Left ventricle myocardium inferior (tissue), 1 donor: Measurements from ENCODE around the gene BTK. TPM values are rescaled to one million over a fixed set of nuclear protein-coding genes. Genes with fewer than 3 reads are reported as not detected.
A peak's percentile ranks its signal among the peaks of the same experiment; 100 is the strongest.

Source experiments
- DNase-seq: peaks from one replicate; pipeline ENCODE4 v3.0.0-alpha.2; 2020
- H3K27ac ChIP-seq: fragments of 200-600 bp; replicated peaks from 2 replicates; pipeline ENCODE4 v1.8.0; 2021
- H3K27me3 ChIP-seq: fragments of 200-600 bp; 2 replicates; pipeline ENCODE4 v1.8.0; 2021; ENCODE audit warnings: low read depth
- H3K36me3 ChIP-seq: fragments of 200-600 bp; 2 replicates; pipeline ENCODE4 v1.8.0; 2021
- H3K4me1 ChIP-seq: fragments of 200-600 bp; 2 replicates; pipeline ENCODE4 v1.8.0; 2021
- H3K4me3 ChIP-seq: fragments of 200-600 bp; 2 replicates; pipeline ENCODE4 v1.8.0; 2021; ENCODE audit warnings: mild to moderate bottlenecking, moderate library complexity
- H3K9me3 ChIP-seq: fragments of 200-600 bp; replicated peaks from 2 replicates; pipeline ENCODE4 v1.8.0; 2021
- intact Hi-C: fragments of 100-400 bp; cut with micrococcal nuclease; formaldehyde crosslinking; loops from one replicate; pipeline ENCODE4 v1.11.0; 2022
- long read RNA-seq: library from polyadenylated mRNA; unstranded; transcript quantifications from one replicate; pipeline ENCODE4 v2.0.0, GENCODE V29; 2021
- total RNA-seq: library from RNA; stranded (reverse); fragmentation: NEBNext Ultra II Directional; extraction: Animal tissue kit (Norgen Biotek cat#: 25700); gene quantifications from one replicate; pipeline ENCODE4 v1.2.1, GENCODE V29; 2021
- TF ChIP-seq, protein P1 (sequence below): fragments of 200-600 bp; IDR thresholded peaks from 2 replicates; pipeline ENCODE4 v1.8.0; 2021; ENCODE audit warnings: antibody characterized with exemption, mild to moderate bottlenecking, borderline replicate concordance
- donor health status: DM: no; HTN: yes; CAD: no; lungs with severe emphysema.

The BTK gene
- total RNA-seq = 1.3 TPM
- long read RNA-seq, partial matches to known transcripts = 0 of 3 reads
- long read RNA-seq, other reads (novel, unspliced or antisense) = 0 of 3 reads

DNA sequence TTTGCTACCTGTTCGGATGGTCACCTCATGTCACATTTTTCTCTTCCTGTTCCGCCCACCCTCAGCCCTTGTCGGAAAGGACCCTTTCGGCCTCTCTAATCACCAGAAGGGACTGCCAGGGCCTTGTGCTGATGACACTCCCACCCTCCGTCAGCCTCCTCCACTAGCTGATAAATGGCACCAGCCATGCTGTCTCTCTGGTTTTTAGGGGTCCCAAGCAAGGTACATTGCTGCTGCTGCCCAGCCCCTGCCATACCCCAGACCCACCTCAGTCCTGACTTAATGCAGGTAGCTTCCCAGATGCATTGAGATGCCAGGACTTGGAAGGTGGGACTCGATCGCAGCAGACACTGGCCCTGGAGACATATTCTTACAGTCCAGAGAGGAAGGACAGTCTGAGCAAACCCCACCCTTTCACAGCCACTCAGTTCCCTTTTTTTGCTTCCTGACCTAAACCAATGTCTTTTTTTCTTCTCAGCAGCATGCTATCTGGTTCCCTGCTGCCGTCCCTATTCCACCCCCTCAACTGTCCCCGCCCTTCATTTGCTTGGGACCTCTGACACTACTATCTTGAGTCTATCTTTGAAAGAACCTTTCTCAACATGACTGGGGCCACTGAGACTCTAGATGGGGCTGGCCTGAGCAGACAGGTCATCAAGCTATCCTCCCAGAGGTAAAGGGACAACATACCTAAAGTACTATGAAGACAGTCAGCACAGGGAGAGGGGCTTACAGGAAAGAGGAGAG, at the start of gene BTK:
Gene BTK, minus strand, starts transcription at position 397 of the 747 bp plus-strand sequence. CDS start 10,907 bp downstream, outside the sequence.
- DNase-seq = no peak
- H3K4me1 ChIP-seq = peaks cover 5% of the 10 kb centered on the region
- no peaks in the 10 kb centered on the region for H3K9me3 ChIP-seq
- no peaks in the 10 kb centered on the region for H3K27me3 ChIP-seq
- intact Hi-C loops = no loop called here
- H3K4me3 ChIP-seq = no peak within 1 kb of the TSS
- no peak within 1 kb of the TSS for H3K27ac ChIP-seq
- no peaks in the 10 kb centered on the region for H3K36me3 ChIP-seq
- TF ChIP-seq, protein P1, sequence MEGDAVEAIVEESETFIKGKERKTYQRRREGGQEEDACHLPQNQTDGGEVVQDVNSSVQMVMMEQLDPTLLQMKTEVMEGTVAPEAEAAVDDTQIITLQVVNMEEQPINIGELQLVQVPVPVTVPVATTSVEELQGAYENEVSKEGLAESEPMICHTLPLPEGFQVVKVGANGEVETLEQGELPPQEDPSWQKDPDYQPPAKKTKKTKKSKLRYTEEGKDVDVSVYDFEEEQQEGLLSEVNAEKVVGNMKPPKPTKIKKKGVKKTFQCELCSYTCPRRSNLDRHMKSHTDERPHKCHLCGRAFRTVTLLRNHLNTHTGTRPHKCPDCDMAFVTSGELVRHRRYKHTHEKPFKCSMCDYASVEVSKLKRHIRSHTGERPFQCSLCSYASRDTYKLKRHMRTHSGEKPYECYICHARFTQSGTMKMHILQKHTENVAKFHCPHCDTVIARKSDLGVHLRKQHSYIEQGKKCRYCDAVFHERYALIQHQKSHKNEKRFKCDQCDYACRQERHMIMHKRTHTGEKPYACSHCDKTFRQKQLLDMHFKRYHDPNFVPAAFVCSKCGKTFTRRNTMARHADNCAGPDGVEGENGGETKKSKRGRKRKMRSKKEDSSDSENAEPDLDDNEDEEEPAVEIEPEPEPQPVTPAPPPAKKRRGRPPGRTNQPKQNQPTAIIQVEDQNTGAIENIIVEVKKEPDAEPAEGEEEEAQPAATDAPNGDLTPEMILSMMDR = no peak

DNA sequence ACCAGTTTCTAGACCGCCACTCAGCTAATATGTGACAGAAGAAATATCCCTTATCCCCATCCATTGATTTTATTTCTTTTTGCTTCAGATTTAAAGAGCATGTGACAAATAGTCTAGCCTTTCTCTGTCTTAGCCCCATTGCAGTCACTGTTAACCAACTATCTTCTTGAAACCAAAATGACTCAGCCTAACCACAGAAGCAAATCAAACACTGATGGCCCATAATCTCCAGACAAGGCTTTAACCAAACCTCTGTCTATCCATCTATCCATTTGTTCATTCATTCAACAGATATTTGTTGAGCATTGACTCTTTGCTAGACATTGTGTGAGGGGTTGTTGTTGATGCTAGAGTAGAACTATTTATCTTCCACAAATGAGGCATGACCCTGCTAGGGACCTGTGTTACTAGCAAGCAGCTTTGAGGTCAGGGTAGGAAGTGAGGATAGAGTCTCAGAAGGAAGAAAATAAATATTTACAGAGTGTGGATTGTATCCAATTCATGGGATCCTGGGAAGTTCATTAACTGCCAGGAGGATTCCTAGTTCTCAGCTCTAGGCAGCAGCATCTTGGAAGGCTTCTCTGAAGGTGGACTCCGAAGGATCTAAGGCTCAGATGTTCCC, 44.6 kb upstream of the BTK start:
- no peaks in the 10 kb centered on the region for H3K4me1 ChIP-seq
- H3K9me3 ChIP-seq = peaks cover 12% of the 10 kb centered on the region
- TF ChIP-seq, protein P1 = no peak
- peaks cover 24% of the 10 kb centered on the region for H3K36me3 ChIP-seq
- no peak for DNase-seq
- H3K27ac ChIP-seq = no peak overlapping the region
- intact Hi-C loops = no loop called here
- H3K27me3 ChIP-seq = no peaks in the 10 kb centered on the region
- H3K4me3 ChIP-seq = no peak overlapping the region

DNA sequence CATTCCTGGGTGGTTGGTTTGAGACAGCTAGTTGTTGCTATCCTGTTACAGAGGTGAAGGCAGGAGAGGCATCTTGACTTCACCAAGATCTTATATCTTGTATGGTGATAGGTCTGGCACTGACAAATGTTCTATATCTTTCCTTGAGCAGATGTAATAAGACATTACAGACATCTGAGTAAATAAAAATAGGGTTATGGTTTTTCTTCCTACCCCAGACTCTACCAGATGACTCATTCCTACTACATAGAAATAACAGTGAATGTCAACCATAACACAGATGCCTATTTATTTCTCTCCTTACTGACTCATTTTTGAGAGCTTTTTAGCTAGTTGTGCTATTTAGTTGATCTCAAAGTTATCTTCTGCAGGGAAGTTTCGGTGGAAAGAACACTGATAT, 43.9 kb upstream of the BTK start:
- intact Hi-C loops = no loop called here
- TF ChIP-seq, protein P1 = no peak

DNA sequence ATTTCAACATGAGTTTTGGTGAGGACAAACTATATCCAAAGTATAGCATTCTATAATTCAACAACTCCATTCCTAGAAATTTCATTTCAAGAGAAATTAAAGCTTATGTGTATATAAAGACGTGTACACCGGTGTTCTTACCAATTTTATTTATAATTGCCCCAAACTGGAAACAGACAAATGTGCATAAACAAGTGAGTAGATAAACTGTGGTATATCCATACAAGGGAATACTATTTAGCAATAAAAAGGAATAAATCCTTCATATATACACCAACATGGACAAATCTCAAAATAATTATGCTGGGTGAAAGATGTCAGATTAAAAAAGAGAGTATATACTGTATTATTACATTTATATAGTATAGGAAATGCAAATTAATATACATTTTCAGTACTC, 42.0 kb upstream of the BTK start:
- TF ChIP-seq, protein P1 = no peak
- H3K9me3 ChIP-seq = peaks cover 12% of the 10 kb centered on the region
- H3K4me3 ChIP-seq = no peak overlapping the region
- intact Hi-C loops = no loop called here
- H3K4me1 ChIP-seq = no peaks in the 10 kb centered on the region
- no peaks in the 10 kb centered on the region for H3K27me3 ChIP-seq
- DNase-seq = no peak
- no peak overlapping the region for H3K27ac ChIP-seq
- peaks cover 27% of the 10 kb centered on the region for H3K36me3 ChIP-seq

More for the DNA sequence above, 43.9 kb upstream of the BTK start:
- Histone ChIP-seq H3K27me3 (no peaks in the 10 kb centered on the region), H3K4me1 (no peaks in the 10 kb centered on the region), H3K27ac (no peak overlapping the region), H3K36me3 (peaks cover 24% of the 10 kb centered on the region), H3K4me3 (no peak overlapping the region), H3K9me3 (peaks cover 12% of the 10 kb centered on the region)
- no peak for DNase-seq

DNA sequence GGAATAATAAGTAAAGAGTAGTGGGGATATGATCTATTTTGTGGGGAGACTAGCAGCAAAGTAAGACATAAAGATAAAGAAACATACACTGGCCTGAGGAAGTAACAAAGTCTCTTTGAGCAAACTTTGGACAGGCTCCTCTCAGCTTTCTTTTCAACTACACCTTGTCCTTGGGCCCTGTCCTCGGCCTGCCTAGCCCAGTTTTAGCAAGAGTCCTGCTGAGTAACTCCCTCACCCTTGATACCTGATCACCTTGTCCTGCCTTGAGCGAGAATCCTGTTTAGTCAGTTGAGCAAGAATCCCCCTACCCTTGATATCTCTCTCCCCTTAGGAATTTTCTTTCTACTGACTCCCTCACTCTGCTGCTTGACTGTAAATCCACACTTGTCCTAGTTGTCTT, 33.5 kb upstream of the BTK start:
- peak overlapping the region; percentile 95 for H3K27ac ChIP-seq
- no peaks in the 10 kb centered on the region for H3K36me3 ChIP-seq
- H3K4me3 ChIP-seq = peak overlapping the region; percentile 76
- H3K27me3 ChIP-seq = no peaks in the 10 kb centered on the region
- no peaks in the 10 kb centered on the region for H3K9me3 ChIP-seq
- DNase-seq = no peak
- TF ChIP-seq, protein P1 = no peak
- intact Hi-C loops = no loop called here
- peaks cover 26% of the 10 kb centered on the region for H3K4me1 ChIP-seq
